ENCODE results near the gene PPAN.

The PPAN gene

DNA sequence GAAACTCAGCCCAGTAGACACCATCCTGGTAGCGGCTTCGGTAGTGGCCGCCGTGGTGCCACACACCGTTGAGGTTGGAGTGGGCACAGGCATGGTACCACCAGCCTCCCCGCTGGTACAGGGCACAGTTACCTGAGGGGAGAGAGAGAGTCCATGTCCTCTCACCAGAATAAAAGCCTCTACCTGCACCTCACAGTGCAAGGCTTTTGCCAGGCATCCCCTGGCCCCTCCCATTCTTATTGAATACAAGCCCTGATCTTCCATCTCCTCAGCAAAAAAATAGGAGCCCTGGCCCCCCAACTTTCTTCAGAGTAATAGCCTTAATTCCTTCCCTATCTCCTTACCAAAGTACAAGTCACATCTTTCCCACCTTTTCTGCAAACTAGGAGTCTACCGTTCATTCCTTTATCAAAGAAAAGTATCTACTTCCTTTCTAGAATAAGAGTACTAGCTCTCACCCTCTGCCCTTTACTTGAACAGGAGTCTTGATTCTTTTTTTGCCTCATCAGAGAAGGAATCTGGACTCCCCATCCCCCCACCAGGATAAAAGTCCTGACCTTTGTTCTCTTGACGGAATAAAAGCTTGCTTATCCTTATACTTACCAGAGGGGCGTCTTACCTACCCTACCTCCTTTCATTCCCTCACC lies 13.4 kb upstream of the PPAN start:
- no peak for DNase-seq (ENCODE audit: low spot score)

DNA sequence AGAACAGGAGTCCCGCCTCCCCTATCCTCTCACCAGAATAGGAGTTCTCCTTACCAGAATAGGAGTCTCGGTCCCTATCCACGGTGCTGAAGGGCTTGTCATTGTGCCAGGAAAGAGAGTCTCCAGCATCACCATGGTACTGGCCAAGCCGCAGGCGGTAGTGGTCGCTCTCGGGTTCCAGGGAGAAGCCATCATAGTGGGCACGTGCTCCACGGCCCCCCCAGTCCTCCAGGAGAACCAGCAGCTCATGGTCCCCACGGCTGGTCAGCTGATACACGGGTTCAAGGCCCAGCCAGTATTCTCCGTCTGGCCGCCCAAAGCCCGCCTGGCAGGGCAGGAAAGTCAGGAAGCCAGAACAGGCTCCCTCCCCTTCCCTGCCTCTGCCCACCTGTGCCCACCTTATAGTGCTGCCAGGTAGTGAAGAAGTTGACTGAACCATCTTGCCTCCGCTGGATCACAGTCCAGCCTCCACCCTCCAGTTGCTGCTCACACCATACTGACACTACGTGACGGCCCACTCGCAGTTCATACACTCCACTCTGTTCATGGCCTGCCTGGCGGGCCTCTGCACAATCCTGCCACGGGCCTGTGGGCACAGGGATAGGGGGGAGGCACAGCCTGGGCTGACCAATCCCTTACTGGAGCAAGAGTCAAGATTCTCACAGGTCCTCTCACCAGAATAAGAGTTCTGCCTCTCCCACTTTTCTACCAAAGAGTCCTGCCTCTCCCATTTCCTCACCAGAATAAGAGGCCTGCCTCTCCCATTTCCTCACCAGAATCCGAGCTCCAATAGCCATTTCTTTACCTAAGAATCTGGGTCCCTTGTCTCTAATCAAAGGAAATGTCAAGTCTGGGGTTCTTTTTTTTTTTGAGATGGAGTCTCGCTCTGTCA lies 12.6 kb upstream of the PPAN start:
- no peak for DNase-seq (ENCODE audit: low spot score)

DNA sequence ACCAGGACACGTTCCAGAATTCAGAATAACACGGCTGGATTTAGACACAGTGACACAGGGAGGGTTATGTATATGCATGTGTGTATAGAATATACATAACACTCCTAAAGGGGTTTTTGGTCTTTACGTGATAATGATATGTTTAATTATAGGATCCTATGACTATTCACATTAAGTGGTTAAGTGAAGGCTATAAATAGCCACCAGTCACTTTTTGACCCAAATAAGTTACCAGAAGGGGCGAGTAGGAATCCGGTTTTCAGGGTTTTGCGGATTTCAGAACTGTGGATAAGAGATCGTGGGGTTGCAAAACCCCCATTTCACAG lies 10.6 kb upstream of the PPAN start:
- no peak for DNase-seq (ENCODE audit: low spot score)

DNA sequence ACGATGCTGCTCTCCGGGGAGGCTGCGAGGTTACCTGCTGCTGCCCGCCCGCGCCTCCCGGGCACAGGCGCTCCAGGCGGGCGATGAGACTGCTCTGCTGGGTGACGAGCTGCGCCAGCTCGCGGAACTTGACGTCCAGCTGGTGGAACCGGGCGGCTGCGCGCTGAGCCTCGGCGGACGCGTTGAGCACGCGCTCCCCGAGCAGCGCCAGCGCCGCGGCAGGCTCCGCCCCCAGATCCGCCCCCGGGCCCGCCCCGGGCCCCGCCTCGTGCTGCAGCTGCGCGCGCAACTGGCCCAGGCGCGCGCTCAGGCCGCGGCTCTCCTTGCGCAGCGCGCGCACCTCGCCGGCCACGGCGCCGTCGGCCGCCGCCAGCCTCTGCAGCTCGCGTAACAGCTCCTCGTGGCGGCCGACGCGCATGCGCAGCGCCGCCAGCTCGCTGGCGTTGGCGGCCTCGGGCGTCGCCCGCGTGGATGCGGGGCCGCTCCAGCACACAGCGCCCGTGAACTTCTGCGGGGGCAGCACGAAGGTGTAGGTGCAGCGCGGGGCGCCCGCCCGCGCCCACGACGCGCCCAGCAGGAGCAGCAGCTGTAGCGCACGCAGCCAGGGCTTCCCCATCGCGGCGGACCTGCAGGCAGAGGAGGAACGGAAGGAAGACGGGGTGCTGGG lies 10.1 kb upstream of the PPAN start:
- peak; percentile 100 for DNase-seq (ENCODE audit: low spot score)

DNA sequence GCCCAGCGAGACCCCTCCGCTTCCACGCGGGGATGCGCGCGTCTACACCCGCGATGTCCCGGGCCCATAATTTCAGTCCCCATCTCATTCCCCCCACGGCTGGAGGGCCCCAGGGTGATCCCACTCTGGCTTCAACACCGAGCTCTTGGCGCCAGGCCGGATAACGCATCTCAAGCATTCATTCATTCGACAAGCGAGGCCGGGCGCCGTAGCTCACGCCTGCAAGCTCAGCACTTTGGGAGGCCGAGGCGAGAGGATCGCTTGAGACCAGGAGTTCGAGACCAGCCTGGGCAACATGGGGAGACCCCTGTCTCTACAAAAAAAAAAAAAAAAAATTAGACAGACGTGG lies 9.6 kb upstream of the PPAN start:
- no peak for DNase-seq (ENCODE audit: low spot score)

DNA sequence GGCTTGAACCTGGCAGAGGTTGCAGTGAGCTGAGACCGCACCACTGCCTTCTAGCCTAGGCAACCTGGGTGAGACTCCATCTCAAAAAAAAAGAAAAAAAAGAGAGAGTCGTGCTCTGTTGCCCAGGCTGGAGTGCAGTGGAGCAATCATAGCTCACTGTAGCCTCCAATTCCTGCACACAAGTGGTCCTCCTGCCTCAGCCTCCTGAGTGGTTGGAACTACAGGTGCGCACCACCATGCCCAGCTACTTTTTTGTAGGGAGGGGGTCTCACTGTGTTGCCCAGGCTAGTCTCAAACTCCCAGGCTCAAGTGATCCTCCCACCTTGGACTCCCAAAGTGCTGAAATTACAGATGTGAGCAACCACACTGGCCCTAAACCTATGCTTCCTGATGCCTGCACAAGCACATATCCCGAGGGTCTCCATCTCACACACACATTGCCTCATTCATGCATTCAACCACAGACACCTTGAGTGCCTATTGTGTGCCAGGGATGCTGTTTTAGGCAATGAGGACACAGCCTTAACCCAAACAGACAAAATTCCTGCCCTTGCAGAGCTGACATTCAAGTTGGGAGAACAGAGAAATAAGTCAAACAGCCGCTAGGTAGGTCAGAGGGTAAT lies 5.9 kb upstream of the PPAN start:
- no peak for DNase-seq (ENCODE audit: low spot score)

DNA sequence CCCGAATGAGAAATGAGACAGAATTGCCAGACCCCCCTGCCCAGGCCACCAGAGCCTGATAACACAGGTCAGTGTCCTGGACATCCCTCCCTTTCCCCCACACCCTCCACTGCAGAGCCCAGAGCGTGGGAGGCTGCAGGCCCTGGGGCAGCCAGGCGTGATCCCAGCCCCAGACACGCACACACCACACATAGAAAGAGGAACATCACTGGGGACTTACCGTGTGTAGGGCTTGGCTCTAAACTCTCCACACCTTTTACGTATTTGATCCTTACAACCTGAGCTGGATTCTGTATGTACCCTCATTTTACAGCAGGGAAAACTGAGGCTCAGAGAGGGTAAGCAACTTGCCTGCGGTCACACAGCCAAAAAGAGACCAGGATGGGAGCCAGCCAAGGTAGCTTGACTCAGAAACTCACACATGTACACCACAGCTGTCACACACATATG lies 3.4 kb upstream of the PPAN start:
- DNase-seq (ENCODE audit: low spot score): no peak

DNA sequence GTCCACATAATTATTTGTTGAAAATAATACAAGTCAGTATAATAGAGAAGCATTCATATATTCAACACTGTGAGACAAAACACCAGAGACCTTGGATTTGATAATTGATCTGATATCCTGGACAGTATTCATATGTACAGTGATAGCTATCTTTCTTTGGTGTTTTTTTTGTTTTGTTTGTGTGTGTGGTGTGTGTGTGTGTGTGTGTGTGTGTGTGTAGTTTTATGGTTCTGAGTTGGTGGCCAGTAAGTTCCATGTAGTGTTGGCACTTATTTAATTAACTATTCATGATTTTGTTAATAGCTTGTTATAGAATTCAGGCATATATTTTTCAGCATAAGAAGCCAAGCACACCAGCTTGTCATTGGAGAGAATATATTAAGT lies 2.0 kb upstream of the PPAN start:
- no peak for DNase-seq (ENCODE audit: low spot score)

DNA sequence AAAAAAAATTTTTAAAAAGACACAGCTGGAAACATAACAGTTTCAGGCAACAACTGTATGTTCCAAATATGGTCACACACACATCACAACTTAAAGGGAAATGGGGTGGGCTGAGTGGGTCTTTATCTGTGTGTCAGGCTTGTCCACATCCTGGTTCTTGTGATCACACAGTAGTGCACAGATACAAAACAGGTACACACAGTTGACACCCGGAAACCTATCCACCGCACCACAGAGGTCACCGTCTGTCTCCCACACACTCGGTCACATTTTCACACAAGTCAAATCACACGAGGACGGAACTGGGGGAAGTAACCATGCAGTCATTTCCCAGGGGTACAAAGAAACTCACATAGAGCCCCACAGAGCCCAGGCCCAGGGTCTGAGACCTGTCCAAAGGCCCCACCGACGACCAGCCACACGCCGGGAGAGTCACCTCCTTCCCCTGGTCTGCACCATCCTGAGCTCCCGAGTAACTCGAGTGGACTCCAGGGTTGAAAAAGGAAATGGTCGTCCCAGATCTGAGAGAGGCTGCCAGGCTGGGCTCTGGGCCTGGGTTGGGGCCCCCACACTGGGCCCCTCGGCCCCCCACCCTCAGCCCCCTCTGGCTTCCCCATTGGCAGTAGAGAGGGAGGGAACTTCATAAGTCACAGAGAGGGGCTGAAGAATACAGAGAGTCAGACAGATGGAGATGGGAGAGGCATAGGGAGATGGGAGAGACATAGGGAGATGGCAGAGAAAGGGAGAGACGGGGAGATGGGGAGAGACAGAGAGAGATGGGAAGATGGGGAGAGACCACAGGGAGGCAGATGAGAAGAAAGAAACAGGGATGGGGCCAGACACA lies 1.3 kb upstream of the PPAN start:
- DNase-seq (ENCODE audit: low spot score): no peak

DNA sequence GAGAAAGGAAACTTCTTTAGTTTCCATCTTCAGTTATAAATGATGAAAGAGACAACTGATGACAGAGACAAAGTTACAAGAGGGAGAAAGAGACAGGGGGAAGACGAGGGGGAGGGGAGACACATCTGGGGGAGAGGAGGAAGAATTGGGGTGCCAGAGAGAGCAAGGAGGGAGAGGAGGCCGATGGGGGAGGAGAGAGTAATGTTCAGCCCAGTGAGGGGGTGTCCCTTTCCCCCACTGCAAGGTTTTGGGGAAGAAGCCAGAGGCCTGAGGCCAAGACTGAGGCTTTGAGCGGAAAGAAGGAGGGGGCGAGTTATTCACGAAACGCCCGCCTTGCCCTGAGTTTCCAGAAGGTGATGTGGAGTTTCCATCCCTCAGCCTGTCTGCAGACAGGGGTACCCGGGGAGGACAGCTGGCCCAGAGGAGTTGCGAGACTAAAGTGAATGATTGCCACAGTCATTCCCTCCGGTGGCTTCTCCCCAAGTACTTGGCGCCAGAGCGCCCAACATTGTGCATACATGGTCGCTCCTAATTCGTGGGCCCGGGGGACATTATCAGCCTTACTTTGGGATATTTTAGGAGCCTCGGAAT lies 558 bp upstream of the PPAN start:
- no peak for DNase-seq (ENCODE audit: low spot score)

DNA sequence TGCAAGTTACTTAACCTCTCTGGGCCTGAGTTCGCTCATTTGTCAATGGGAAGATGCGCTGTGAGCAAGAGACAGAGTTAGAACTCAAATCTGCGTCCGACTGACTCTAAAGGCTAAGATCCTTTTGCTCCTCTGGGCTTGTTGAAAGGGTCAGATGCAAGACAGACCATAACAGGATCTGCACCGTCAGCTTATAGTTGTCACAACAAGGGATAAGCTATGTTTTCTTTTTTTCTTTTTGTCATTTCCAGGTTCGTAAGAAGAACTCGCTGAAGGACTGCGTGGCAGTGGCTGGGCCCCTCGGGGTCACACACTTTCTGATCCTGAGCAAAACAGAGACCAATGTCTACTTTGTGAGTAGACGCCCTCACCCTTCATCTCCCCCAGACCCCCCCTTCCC lies 1.1 kb downstream of the PPAN start:
- no peak for DNase-seq (ENCODE audit: low spot score)

DNA sequence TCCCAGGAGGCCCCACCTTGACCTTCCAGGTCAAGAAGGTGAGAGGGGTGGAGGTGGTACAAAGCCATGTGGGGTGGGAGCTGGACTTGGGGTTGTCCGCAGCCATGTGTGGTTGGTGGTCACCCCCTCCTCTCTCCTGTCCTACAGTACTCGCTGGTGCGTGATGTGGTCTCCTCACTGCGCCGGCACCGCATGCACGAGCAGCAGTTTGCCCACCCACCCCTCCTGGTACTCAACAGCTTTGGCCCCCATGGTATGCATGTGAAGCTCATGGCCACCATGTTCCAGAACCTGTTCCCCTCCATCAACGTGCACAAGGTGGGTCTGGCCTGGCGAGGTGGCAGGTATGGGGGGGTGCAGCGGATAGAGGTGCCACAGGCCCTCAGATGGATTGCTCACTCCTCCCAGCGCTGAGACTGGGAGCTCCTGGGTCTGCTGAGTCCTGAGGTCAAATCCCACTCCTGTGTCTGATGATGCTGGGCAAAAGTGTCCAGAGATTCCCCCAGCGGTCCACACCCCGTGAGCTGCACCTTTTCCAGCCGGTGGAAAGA lies 1.7 kb downstream of the PPAN start:
- no peak for DNase-seq (ENCODE audit: low spot score)

DNA sequence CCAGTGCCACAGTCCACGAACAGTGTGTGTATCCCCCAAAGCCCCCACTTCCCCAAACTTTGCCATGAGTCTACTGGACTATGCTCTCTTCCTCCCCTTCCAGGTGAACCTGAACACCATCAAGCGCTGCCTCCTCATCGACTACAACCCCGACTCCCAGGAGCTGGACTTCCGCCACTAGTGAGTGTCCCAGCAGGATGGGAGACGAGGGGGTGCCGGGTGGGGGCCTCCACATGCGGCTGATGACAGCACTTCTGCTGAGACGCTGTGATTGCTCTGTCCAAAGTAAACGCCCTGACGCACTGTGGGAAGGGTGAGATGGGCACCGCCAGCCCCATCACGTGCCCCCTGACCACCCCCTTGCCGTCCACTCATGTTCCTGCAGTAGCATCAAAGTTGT lies 3.4 kb downstream of the PPAN start:
- DNase-seq (ENCODE audit: low spot score): no peak

DNA sequence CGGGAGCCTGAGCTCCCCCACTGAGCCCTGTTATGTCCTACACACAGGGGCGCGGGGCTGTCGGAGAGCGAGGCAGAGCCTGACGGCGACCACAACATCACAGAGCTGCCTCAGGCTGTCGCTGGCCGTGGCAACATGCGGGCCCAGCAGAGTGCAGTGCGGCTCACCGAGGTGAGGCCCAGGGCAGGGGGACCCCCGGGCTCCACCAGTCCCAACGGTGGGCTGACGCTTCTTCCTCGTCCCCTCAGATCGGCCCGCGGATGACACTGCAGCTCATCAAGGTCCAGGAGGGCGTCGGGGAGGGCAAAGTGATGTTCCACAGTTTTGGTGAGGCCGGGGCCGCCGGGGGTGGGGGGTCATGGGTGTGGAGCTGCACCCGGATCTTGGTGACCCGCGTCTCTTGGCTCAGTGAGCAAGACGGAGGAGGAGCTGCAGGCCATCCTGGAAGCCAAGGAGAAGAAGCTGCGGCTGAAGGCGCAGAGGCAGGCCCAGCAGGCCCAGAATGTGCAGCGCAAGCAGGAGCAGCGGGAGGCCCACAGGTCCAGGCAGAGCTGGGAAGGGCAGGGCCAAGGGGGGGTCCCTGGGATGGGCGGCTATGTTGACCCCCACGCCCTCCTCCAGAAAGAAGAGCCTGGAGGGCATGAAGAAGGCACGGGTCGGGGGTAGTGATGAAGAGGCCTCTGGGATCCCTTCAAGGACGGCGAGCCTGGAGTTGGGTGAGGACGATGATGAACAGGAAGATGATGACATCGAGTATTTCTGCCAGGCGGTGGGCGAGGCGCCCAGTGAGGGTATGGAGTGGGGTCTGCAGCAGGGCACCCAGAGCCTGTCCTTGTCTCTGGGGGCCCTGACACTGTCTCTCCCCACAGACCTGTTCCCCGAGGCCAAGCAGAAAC lies 4.2 kb downstream of the PPAN start:
- DNase-seq (ENCODE audit: low spot score): no peak

DNA sequence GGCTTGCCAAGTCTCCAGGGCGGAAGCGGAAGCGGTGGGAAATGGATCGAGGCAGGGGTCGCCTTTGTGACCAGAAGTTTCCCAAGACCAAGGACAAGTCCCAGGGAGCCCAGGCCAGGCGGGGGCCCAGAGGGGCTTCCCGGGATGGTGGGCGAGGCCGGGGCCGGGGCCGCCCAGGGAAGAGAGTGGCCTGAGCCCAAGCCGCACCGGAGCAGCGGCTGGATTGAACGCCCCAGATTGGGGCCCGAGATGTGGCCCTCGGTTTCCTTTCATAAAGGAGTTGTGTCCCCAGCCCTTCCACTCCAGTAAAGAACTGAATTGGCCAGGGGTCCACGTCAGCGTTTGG lies 4.8 kb downstream of the PPAN start:
- DNase-seq (ENCODE audit: low spot score): no peak

DNA sequence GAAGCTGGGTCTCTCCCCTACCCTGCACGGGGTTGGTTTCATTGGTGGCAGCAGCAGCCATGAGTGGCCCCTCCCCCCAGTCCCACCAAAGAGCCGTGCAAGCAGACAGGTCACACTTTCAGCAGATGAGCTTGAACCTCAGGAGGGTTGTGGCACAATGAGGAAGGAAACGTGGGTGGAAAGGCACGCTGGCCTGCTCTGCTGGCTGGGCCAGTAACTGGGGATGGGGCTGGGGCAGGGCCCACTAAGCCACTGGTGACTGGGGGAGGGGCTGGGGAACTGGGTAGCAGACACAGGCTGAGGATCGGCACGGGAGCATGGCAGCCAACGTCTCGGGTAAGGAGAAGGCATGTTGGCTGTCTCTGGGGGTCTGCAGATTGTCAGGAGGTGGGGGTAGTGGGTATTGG lies 5.2 kb downstream of the PPAN start, which contains the start of gene P2RY11:
P2RY11 (plus strand) TSS at position 289 of the 407 bp plus-strand sequence; CDS start at position 318, 29 bp downstream.
- no peak for DNase-seq (ENCODE audit: low spot score)

DNA sequence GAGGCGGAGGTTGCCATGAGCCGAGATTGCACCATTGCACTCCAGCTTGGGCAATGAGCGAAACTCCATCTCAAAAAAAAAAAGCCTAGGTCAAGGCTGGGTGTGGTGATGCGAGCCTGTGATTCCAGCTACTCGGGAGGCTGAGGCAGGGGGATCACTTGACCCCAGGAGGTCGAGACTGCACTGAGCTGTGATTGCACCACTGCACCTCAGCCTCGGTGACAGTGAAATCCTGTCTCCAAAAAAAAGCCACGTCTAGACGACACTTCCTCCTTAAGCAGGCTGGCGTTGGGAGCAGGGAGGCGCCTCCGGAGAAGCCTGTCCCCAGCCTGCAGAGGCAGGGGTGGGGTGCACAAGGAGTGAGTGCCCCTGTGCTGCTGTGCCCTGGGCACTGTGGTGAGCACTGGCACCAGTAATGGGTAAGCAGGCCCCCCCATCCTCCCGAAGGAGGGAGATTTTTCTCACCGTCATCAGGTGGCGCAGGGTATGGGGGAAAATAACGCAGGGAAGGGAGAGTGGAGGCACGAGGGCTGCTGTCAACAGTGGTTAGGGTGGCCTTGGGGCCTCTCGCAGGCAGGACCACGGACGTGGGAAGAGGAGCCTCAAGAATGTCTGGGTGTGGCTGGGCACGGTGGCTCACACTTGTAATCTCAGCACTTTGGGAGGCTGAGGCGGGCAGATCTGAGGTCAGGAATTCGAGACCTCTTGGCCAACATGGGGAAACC lies 6.0 kb downstream of the PPAN start:
- DNase-seq (ENCODE audit: low spot score): no peak

DNA sequence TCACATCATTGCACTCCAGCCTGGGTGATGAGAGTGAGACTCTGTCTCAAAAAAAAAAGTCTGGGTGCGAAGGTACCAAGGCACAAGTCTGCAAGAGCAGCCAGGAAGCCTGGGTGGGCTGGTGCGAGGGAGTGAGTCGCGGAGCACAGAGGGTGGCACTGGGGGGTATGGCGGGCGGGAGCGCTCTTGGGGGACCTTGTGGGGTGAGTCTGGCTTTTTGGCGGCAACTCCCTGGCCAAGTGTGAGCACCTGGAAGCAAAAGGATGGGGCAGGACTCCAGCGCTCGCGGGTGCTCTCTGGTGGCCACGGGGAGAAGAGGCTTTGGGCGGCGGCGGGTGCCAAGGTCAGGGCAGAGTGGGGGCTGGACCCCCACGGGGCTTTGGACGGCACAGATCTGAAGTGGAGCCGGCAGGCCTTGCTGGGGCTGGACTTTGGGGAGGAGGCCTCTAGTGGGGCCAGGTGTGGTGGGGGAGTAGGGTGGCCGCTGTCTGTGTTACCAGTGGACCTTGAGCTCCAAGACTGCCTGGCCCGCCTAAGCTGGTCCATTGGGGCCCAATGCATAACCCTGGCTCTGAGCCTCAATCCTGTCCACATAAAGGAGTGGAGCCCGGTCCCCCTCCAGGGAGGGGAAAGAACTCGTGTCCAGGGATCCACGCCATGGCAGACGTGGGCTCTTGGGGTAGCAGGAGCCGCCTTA lies 6.9 kb downstream of the PPAN start:
- peak; percentile 81 for DNase-seq (ENCODE audit: low spot score)

DNA sequence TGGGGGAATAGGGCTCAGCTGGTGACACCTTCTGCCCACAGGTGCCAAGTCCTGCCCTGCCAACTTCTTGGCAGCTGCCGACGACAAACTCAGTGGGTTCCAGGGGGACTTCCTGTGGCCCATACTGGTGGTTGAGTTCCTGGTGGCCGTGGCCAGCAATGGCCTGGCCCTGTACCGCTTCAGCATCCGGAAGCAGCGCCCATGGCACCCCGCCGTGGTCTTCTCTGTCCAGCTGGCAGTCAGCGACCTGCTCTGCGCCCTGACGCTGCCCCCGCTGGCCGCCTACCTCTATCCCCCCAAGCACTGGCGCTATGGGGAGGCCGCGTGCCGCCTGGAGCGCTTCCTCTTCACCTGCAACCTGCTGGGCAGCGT lies 7.4 kb downstream of the PPAN start:
- peak; percentile 44 for DNase-seq (ENCODE audit: low spot score)
